Measurements from ENCODE around the gene GALT. TPM values are rescaled to one million over a fixed set of nuclear protein-coding genes. Genes with fewer than 3 reads are reported as not detected.

Gene GALT
- total RNA-seq, 4 donors from 2014 or later = 10.3 to 28.4 (median 14.1) TPM

Small RNA genes lying within 50 kb of the gene (small RNA-seq; reads per million reads assigned to genes)
- 0 reads per million in 4 donors for gene CCL27

Other genes starting within 250 kb of the GALT start
- gene FAM219A, start 188.1 kb upstream of the GALT start, total RNA-seq = 1 to 10 TPM; 4.0 to 7.6 (median 5.2) TPM
- not detected for gene DNAI1, start 187.9 kb upstream of the GALT start, total RNA-seq
- gene ENHO, start 123.7 kb upstream of the GALT start, total RNA-seq = under 1 TPM in 1 of 4 donors, not detected in 3; 0.38 TPM
- gene CNTFR, start 57.0 kb upstream of the GALT start, total RNA-seq = 1 to 10 TPM in 1 of 4 donors, under 1 TPM in 2, not detected in 1; 0.29 to 4.6 (median 0.40) TPM
- 10 to 100 TPM; 25.1 to 37.4 (median 28.0) TPM for gene RPP25L, start 34.6 kb upstream of the GALT start, total RNA-seq
- 100 to 1,000 TPM in 2 of 4 donors, 10 to 100 TPM in 2; 67.1 to 136 (median 103) TPM for gene DCTN3, start 26.2 kb upstream of the GALT start, total RNA-seq
- not detected for gene ARID3C, start 17.6 kb upstream of the GALT start, total RNA-seq
- 100 to 1,000 TPM in 1 of 4 donors, 10 to 100 TPM in 3; 77.4 to 112 (median 88.7) TPM for gene SIGMAR1, start 8.9 kb upstream of the GALT start, total RNA-seq
- gene IL11RA, start 5.5 kb downstream of the GALT start, total RNA-seq = 10 to 100 TPM in 2 of 4 donors, 1 to 10 TPM in 2; 2.5 to 18.7 (median 9.3) TPM
- gene CCL27, start 16.0 kb downstream of the GALT start, total RNA-seq = not detected
- 1 to 10 TPM in 2 of 4 donors, under 1 TPM in 1, not detected in 1; 0.57 to 1.7 (median 1.2) TPM for gene CCL19, start 44.6 kb downstream of the GALT start, total RNA-seq
- gene CCL21, start 63.5 kb downstream of the GALT start, total RNA-seq = 100 to 1,000 TPM in 1 of 4 donors, 10 to 100 TPM in 2, 1 to 10 TPM in 1; 3.7 to 181 (median 26.9) TPM